HepG2 (cell line): Measurements from ENCODE around the gene LRRC45. TPM values are rescaled to one million over a fixed set of nuclear protein-coding genes. Genes with fewer than 3 reads are reported as not detected.

Experiments
- BATF2 ChIP-seq: sonication (generic); formaldehyde crosslinking; IDR thresholded peaks from 2 replicates; pipeline ENCODE4 v1.8.0; 2022; ENCODE audit warnings: mild to moderate bottlenecking, missing genetic modification reagents, moderate library complexity
- HNF1A ChIP-seq, 2 experiments: sonication (generic) in 1 of 2; formaldehyde crosslinking in 1 of 2; IDR thresholded peaks; 2 replicates each; pipeline versions ENCODE4 v1.4.0 to v1.6.1; 2016 to 2020; ENCODE audit warnings: borderline replicate concordance in 1 of 2, low read depth in 1 of 2, mild to moderate bottlenecking in 1 of 2, missing genetic modification reagents in 1 of 2
- PRPF4 ChIP-seq: fragments of 200-400 bp; formaldehyde crosslinking; IDR thresholded peaks from 2 replicates; pipeline ENCODE4 v1.6.1; 2016; ENCODE audit warnings: low read length, low read depth; ENCODE audit not compliant: poor library complexity, severe bottlenecking
- ZNF234 ChIP-seq: sonication (generic); formaldehyde crosslinking; conservative IDR thresholded peaks from 2 replicates; pipeline ENCODE4 v1.5.1; 2020; ENCODE audit warnings: mild to moderate bottlenecking, missing genetic modification reagents
- ZNF441 ChIP-seq: sonication (generic); formaldehyde crosslinking; IDR thresholded peaks from 2 replicates; pipeline ENCODE4 v1.7.0; 2021; ENCODE audit warnings: missing genetic modification reagents, borderline replicate concordance
- ZUFSP ChIP-seq: sonication (generic); formaldehyde crosslinking; IDR thresholded peaks from 2 replicates; pipeline ENCODE4 v1.9.0; 2021; ENCODE audit warnings: missing genetic modification reagents, mild to moderate bottlenecking, borderline replicate concordance
- polyA plus RNA-seq, 8 experiments: library from polyadenylated mRNA; depleted of rRNA in 3 of 8; stranded (reverse) in 7 of 8; unstranded in 1 of 8; fragments of >200 nt; fragmentation: Illumina TruSeq in 4 of 8; extraction: Trizol in 4 of 8; gene quantifications; 2 replicates each; pipeline versions ENCODE4 v1.2.1 to v1.2.3, GENCODE V29; 2011 to 2016; ENCODE audit warnings: low read depth in 4 of 8, missing spikeins in 1 of 8, mixed read lengths in 1 of 8; ENCODE audit not compliant: insufficient read depth in 1 of 8
- total RNA-seq, 5 experiments: library from RNA; depleted of rRNA; stranded (reverse); fragments of >200 nt; fragmentation: Illumina TruSeq; extraction: Trizol; gene quantifications; 2 replicates each; pipeline ENCODE4 v1.2.3, GENCODE V29; 2016; ENCODE audit warnings: low read depth in 1 of 5
- TF ChIP-seq, protein P1 (sequence below): sonication (generic); formaldehyde crosslinking; IDR thresholded peaks from 2 replicates; pipeline ENCODE4 v1.9.0; 2022; ENCODE audit warnings: missing genetic modification reagents, mild to moderate bottlenecking, borderline replicate concordance
- TF ChIP-seq, protein P2 (sequence below): sonication (generic); formaldehyde crosslinking; IDR thresholded peaks from 2 replicates; pipeline ENCODE4 v1.4.0; 2020; ENCODE audit warnings: missing genetic modification reagents, mild to moderate bottlenecking, borderline replicate concordance
- TF ChIP-seq, protein P3 (sequence below): sonication (generic); formaldehyde crosslinking; IDR thresholded peaks from 2 replicates; pipeline ENCODE4 v1.5.1; 2020; ENCODE audit warnings: mild to moderate bottlenecking, missing genetic modification reagents, borderline replicate concordance

LRRC45 gene
- total and polyA plus RNA-seq, 2 of the 13 experiments (the other 11 are each of a cell fraction or from before 2014, with no cell fraction given) = 11.6 to 48.1 TPM

DNA sequence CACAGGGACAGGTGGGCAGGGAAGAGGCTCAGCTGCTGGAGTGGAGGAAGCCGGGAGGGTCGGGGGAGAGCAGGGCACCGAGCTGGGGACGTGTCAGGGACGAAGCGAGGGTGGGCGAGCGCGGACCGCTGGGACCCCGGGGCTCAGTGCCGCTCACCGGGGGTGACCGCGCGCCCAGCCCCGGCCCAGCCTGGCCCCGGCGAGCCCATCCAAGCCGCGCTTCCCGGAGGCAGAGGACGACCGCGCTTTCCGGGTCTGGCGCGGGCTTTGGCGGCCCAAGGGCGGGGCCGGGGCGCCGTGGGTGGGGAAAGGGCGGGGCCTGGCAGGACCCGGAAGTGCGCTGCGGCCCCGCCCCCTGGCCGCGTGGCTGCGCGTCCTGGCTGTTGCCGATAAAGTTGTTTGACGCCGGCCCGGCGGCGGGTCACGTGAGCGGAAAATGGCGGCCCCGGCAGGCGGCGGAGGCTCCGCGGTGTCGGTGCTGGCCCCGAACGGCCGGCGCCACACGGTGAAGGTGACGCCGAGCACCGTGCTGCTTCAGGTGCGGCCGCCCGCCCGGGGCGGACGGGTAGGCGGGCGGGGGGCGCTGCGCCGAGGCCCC lies 45.8 kb upstream of the LRRC45 start, which contains the start of gene ASPSCR1 (continued):
- TF ChIP-seq, protein P1, sequence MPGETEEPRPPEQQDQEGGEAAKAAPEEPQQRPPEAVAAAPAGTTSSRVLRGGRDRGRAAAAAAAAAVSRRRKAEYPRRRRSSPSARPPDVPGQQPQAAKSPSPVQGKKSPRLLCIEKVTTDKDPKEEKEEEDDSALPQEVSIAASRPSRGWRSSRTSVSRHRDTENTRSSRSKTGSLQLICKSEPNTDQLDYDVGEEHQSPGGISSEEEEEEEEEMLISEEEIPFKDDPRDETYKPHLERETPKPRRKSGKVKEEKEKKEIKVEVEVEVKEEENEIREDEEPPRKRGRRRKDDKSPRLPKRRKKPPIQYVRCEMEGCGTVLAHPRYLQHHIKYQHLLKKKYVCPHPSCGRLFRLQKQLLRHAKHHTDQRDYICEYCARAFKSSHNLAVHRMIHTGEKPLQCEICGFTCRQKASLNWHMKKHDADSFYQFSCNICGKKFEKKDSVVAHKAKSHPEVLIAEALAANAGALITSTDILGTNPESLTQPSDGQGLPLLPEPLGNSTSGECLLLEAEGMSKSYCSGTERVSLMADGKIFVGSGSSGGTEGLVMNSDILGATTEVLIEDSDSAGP (CRISPR knock-in tag) = no peak; the same call in none of the 2 replicates
- TF ChIP-seq, protein P2, sequence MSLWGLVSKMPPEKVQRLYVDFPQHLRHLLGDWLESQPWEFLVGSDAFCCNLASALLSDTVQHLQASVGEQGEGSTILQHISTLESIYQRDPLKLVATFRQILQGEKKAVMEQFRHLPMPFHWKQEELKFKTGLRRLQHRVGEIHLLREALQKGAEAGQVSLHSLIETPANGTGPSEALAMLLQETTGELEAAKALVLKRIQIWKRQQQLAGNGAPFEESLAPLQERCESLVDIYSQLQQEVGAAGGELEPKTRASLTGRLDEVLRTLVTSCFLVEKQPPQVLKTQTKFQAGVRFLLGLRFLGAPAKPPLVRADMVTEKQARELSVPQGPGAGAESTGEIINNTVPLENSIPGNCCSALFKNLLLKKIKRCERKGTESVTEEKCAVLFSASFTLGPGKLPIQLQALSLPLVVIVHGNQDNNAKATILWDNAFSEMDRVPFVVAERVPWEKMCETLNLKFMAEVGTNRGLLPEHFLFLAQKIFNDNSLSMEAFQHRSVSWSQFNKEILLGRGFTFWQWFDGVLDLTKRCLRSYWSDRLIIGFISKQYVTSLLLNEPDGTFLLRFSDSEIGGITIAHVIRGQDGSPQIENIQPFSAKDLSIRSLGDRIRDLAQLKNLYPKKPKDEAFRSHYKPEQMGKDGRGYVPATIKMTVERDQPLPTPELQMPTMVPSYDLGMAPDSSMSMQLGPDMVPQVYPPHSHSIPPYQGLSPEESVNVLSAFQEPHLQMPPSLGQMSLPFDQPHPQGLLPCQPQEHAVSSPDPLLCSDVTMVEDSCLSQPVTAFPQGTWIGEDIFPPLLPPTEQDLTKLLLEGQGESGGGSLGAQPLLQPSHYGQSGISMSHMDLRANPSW (CRISPR knock-in tag) = no peak; the same call in 1 of the 2 replicates
- TF ChIP-seq ZUFSP (CRISPR knock-in tag) (no peak), HNF1A (IDR thresholded peaks at IDR 0.05; ENCODE audit: low read depth) (no peak), HNF1A (CRISPR knock-in tag; IDR thresholded peaks at IDR 0.05; ENCODE audit: borderline replicate concordance) (peak; percentile 12; the same call in 1 of the 2 replicates), ZNF234 (CRISPR knock-in tag) (no peak), PRPF4 (peak; percentile 80), ZNF441 (CRISPR knock-in tag) (no peak), BATF2 (CRISPR knock-in tag) (no peak)
- TF ChIP-seq, protein P3, sequence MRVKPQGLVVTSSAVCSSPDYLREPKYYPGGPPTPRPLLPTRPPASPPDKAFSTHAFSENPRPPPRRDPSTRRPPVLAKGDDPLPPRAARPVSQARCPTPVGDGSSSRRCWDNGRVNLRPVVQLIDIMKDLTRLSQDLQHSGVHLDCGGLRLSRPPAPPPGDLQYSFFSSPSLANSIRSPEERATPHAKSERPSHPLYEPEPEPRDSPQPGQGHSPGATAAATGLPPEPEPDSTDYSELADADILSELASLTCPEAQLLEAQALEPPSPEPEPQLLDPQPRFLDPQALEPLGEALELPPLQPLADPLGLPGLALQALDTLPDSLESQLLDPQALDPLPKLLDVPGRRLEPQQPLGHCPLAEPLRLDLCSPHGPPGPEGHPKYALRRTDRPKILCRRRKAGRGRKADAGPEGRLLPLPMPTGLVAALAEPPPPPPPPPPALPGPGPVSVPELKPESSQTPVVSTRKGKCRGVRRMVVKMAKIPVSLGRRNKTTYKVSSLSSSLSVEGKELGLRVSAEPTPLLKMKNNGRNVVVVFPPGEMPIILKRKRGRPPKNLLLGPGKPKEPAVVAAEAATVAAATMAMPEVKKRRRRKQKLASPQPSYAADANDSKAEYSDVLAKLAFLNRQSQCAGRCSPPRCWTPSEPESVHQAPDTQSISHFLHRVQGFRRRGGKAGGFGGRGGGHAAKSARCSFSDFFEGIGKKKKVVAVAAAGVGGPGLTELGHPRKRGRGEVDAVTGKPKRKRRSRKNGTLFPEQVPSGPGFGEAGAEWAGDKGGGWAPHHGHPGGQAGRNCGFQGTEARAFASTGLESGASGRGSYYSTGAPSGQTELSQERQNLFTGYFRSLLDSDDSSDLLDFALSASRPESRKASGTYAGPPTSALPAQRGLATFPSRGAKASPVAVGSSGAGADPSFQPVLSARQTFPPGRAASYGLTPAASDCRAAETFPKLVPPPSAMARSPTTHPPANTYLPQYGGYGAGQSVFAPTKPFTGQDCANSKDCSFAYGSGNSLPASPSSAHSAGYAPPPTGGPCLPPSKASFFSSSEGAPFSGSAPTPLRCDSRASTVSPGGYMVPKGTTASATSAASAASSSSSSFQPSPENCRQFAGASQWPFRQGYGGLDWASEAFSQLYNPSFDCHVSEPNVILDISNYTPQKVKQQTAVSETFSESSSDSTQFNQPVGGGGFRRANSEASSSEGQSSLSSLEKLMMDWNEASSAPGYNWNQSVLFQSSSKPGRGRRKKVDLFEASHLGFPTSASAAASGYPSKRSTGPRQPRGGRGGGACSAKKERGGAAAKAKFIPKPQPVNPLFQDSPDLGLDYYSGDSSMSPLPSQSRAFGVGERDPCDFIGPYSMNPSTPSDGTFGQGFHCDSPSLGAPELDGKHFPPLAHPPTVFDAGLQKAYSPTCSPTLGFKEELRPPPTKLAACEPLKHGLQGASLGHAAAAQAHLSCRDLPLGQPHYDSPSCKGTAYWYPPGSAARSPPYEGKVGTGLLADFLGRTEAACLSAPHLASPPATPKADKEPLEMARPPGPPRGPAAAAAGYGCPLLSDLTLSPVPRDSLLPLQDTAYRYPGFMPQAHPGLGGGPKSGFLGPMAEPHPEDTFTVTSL (CRISPR knock-in tag) = no peak
